Esophagus muscularis mucosa (tissue), 4 donors: ENCODE measurements around the gene REXO4. TPM values are rescaled to one million over a fixed set of nuclear protein-coding genes. Genes with fewer than 3 reads are reported as not detected.

Experiments
- DNase-seq: peaks from one replicate; pipeline ENCODE4 v3.0.0-alpha.2; 2017; ENCODE audit errors: extremely low spot score
- H3K27ac ChIP-seq, 4 donors: fragments of 200-600 bp; sonication (generic); replicated peaks in 1 of 4; 1 replicate in 3 of 4; 2 replicates in 1 of 4; pipeline ENCODE4 v1.5.1; 2016 to 2019; ENCODE audit warnings: mild to moderate bottlenecking in 1 of 4
- H3K27me3 ChIP-seq, 4 donors: fragments of 200-600 bp; sonication (generic); one replicate each; pipeline versions ENCODE4 v1.5.1 to v1.6.0; 2016 to 2019
- H3K36me3 ChIP-seq, 4 donors: fragments of 200-600 bp; sonication (generic); one replicate each; pipeline ENCODE4 v1.5.1; 2016 to 2019
- H3K4me1 ChIP-seq, 4 donors: fragments of 200-600 bp; sonication (generic); one replicate each; pipeline ENCODE4 v1.5.1; 2016 to 2019
- H3K4me3 ChIP-seq, 4 donors: fragments of 200-600 bp; sonication (generic); 1 replicate in 2 of 4; 2 replicates in 2 of 4; pipeline ENCODE4 v1.5.1; 2016 to 2019; ENCODE audit warnings: mild to moderate bottlenecking in 4 of 4, moderate library complexity in 1 of 4
- H3K9me3 ChIP-seq, 4 donors: fragments of 200-600 bp; sonication (generic); 1 replicate in 3 of 4; 2 replicates in 1 of 4; pipeline ENCODE4 v1.5.1; 2016 to 2019
- CTCF ChIP-seq, 3 experiments: fragments of 200-600 bp in 2 of 3; fragments of 450-650 bp in 1 of 3; sonication (generic) in 2 of 3; IDR thresholded peaks; one replicate each; pipeline ENCODE4 v1.5.1; 2017 to 2019; ENCODE audit warnings: antibody characterized with exemption in 3 of 3, mild to moderate bottlenecking in 2 of 3, moderate library complexity in 1 of 3
- EP300 ChIP-seq: sonication (generic); formaldehyde crosslinking; IDR thresholded peaks from one replicate; pipeline ENCODE4 v1.6.1; 2017; ENCODE audit warnings: antibody characterized with exemption
- POLR2A ChIP-seq: fragments of 450-650 bp; IDR thresholded peaks from one replicate; pipeline ENCODE4 v1.6.1; 2017; ENCODE audit warnings: antibody characterized with exemption, moderate library complexity, mild to moderate bottlenecking, low read depth
- POLR2AphosphoS5 ChIP-seq, 2 donors: sonication (generic); formaldehyde crosslinking; IDR thresholded peaks; one replicate each; pipeline ENCODE4 v1.6.1; 2017; ENCODE audit warnings: antibody characterized with exemption in 2 of 2
- WGBS: methylation state at CpG from one replicate; pipeline ENCODE4 v1.1.5; 2018; 5-methylcytosine and 5-hydroxymethylcytosine counted together
- intact Hi-C: fragments of 100-400 bp; cut with DNase I; formaldehyde crosslinking; loops from one replicate; pipeline ENCODE4 v1.15.1; 2023
- total RNA-seq, 4 donors: library from RNA; depleted of rRNA; stranded (reverse); fragments of >200 nt; gene quantifications; one replicate each; pipeline versions ENCODE4 v1.1.0 to v1.2.1, GENCODE V29; 2016

REXO4 gene
- total RNA-seq, 4 donors from 2014 or later, result 15.0 to 28.9 (median 22.4) TPM

- no peak for TF ChIP-seq POLR2A
- TF ChIP-seq EP300, result no peak
- TF ChIP-seq POLR2AphosphoS5 (IDR thresholded peaks at IDR 0.05), result no peak
- no peak for TF ChIP-seq CTCF (IDR thresholded peaks at IDR 0.05)
- no peaks in the 10 kb centered on the region for H3K9me3 ChIP-seq
- peaks cover 0 to 59% (median 17%) of the 10 kb centered on the region in 4 donors for H3K27me3 ChIP-seq
- peaks cover 0 to 2% (median 0%) of the 10 kb centered on the region in 4 donors for H3K36me3 ChIP-seq
- peaks cover 2 to 22% (median 18%) of the 10 kb centered on the region in 4 donors for H3K4me1 ChIP-seq
- H3K4me3 ChIP-seq, result peak overlapping the region in 3 of 4 donors; percentile 28 to 43 (median 35)
- WGBS, result 12% methylated on average over 18 of the region's 18 CpGs
- no peak for DNase-seq
- no peak overlapping the region for H3K27ac ChIP-seq
- intact Hi-C loops, result no loop called here
Measured at GRCh38 chr9:133429214-133429613, 11.4 kb upstream of the REXO4 start.

- Histone ChIP-seq H3K9me3 (no peaks in the 10 kb centered on the region), H3K4me1 (peaks cover 2 to 22% (median 18%) of the 10 kb centered on the region in 4 donors), H3K27ac (no peak overlapping the region), H3K27me3 (peaks cover 0 to 64% (median 17%) of the 10 kb centered on the region in 4 donors), H3K36me3 (peaks cover 0 to 2% (median 0%) of the 10 kb centered on the region in 4 donors), H3K4me3 (peak overlapping the region; percentile 28 to 52 (median 39))
- WGBS, result 17% methylated on average over 23 of the region's 57 CpGs
- TF ChIP-seq POLR2AphosphoS5 (IDR thresholded peaks at IDR 0.05) (no peak), EP300 (no peak)
- DNase-seq, result no peak
- intact Hi-C loops, result no loop called here
Measured at GRCh38 chr9:133428617-133429101, 10.8 kb upstream of the REXO4 start.

DNA sequence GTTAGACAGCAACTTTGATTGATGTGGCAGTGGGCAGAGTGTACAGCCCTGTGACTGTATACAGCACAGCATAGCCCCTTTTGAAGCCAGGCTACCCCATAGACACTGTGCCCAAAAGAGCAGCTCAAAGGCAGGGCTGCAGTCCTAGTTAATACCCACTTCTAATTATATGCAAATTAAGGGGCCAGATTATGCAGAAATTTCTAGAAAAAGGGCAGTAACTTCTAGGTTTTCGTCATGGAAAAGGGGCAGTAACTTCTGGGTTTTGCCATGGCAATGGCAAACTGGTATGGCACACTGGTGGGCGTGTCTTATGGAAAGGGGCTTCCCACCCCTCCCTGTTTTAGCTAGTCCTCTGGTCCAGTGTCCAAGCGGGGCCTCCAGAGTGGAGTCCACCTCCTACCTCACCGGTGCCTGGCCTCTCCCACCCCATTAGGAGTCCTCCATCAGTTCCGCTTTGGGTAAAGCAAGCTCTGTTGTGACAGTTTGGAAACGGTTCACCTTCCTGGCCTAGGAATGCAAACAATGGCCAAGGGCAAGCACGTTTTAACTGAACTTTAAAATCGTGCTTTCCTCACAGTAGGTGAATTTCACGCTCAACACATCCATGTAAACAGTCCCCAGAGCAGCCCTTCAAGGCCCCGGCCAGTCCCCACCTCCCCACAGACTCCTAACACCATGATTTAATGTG is 10.0 kb upstream of the REXO4 start:
- peaks cover 0 to 2% (median 0%) of the 10 kb centered on the region in 4 donors for H3K36me3 ChIP-seq
- no peak for DNase-seq
- WGBS, result 69% methylated on average over 10 of the region's 10 CpGs
- no peaks in the 10 kb centered on the region for H3K9me3 ChIP-seq
- intact Hi-C loops, result no loop called here
- TF ChIP-seq POLR2A, result no peak
- no peak for TF ChIP-seq POLR2AphosphoS5 (IDR thresholded peaks at IDR 0.05)
- no peak for TF ChIP-seq CTCF (IDR thresholded peaks at IDR 0.05)
- no peak for TF ChIP-seq EP300
- H3K27me3 ChIP-seq, result peaks cover 0 to 68% (median 17%) of the 10 kb centered on the region in 4 donors
- H3K27ac ChIP-seq, result no peak overlapping the region
- peak overlapping the region in 1 of 4 donors; percentile 43 for H3K4me3 ChIP-seq
- peaks cover 2 to 22% (median 18%) of the 10 kb centered on the region in 4 donors for H3K4me1 ChIP-seq

GRCh38 chr9:133426011-133426410 is 8.2 kb upstream of the REXO4 start:
- Histone ChIP-seq H3K36me3 (peaks cover 0 to 2% (median 0%) of the 10 kb centered on the region in 4 donors), H3K27ac (no peak overlapping the region), H3K27me3 (peaks cover 0 to 68% (median 17%) of the 10 kb centered on the region in 4 donors), H3K4me1 (peaks cover 2 to 22% (median 18%) of the 10 kb centered on the region in 4 donors), H3K4me3 (no peak overlapping the region), H3K9me3 (no peaks in the 10 kb centered on the region)
- TF ChIP-seq POLR2AphosphoS5 (IDR thresholded peaks at IDR 0.05) (no peak), POLR2A (no peak), CTCF (IDR thresholded peaks at IDR 0.05) (no peak), EP300 (no peak)
- DNase-seq, result no peak
- WGBS, result 100% methylated on average over 1 of the region's 11 CpGs
- intact Hi-C loops, result no loop called here

- H3K27ac ChIP-seq, result no peak overlapping the region
- H3K4me1 ChIP-seq, result peaks cover 2 to 22% (median 18%) of the 10 kb centered on the region in 4 donors
- no peak overlapping the region for H3K4me3 ChIP-seq
- intact Hi-C loops, result no loop called here
- 90% methylated on average over 13 of the region's 22 CpGs for WGBS
- H3K9me3 ChIP-seq, result no peaks in the 10 kb centered on the region
- H3K36me3 ChIP-seq, result peaks cover 0 to 2% (median 0%) of the 10 kb centered on the region in 4 donors
- H3K27me3 ChIP-seq, result peaks cover 0 to 68% (median 17%) of the 10 kb centered on the region in 4 donors
- TF ChIP-seq POLR2AphosphoS5 (IDR thresholded peaks at IDR 0.05), result no peak
- TF ChIP-seq EP300, result no peak
- no peak for TF ChIP-seq CTCF (IDR thresholded peaks at IDR 0.05)
- no peak for DNase-seq
Measured at GRCh38 chr9:133425049-133425632, 7.3 kb upstream of the REXO4 start.
